ENCODE measurements around the gene EIF4B.

The EIF4B gene

DNA sequence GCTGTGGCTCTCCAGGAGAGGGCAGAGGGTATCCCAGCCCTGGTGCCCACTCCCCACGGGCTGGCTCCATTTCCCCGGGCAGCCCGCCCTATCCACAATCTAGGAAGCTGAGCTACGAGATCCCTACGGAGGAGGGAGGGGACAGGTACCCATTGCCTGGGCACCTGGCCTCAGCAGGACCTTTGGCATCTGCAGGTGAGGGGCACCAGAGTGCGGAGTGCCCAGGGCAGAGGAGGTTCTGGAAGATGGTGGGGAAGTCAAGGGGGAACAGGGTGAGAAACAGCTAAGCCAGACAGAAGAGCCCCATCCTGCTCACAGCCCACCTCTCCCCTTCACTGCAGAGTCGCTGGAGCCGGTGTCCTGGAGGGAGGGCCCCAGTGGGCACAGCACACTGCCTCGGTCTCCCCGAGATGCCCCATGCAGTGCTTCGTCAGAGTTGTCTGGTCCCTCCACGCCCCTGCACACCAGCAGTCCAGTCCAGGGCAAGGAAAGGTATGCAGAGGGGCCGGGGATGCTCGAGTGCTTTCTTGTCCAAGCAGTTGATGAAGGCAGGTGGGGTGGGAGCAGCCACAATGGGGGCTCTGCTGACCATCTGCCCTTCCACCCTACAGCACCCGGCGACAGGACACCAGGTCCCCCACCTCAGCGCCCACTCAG is 53.9 kb downstream of the EIF4B start:
- no peak for DNase-seq

- DNase-seq = peak; percentile 71
These were observed 54.5 kb downstream of the EIF4B start for GRCh38 chr12:53060721-53061276.

GRCh38 chr12:53061404-53062010 is 55.3 kb downstream of the EIF4B start:
- peak; percentile 84 for DNase-seq

DNA sequence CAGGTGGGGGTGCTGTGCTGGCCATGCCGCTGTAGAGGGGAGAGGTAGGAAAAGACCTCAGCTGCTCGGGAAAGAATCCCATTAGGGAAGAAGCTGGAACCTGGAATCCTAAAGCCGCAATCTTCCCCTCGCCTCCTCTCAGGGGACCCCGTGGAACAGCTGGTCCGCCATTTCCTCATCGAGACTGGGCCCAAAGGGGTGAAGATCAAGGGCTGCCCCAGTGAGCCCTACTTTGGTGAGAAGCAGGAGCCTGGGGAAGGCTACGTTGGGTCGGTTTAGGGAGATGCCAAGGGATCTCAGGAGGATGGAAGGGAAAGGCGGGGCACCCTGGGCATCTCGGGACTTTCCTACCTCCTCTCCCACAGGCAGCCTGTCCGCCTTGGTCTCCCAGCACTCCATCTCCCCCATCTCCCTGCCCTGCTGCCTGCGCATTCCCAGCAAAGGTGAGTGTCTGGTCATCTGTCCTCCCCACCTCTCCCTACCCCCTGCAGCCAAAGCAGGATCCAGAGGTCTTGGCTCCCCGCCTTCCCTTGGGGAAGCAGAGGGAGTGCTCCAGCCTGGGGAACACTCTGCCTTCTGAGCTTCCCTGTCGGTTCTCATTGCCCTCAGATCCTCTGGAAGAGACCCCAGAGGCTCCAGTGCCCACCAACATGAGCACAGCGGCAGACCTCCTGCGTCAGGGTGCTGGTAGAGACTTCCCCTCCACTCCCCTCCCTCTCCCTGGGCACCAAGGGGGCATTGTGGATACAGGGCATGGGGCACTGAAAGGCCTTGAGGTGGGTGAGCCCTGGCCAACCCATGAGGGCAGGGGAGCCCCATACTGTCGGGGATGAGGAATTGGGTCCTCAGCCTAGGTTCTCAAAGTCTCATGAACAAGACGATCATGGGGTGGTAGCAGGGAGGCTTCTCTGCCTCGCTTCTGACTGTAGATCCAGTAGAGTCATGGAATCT is 56.0 kb downstream of the EIF4B start:
- DNase-seq = no peak

DNA sequence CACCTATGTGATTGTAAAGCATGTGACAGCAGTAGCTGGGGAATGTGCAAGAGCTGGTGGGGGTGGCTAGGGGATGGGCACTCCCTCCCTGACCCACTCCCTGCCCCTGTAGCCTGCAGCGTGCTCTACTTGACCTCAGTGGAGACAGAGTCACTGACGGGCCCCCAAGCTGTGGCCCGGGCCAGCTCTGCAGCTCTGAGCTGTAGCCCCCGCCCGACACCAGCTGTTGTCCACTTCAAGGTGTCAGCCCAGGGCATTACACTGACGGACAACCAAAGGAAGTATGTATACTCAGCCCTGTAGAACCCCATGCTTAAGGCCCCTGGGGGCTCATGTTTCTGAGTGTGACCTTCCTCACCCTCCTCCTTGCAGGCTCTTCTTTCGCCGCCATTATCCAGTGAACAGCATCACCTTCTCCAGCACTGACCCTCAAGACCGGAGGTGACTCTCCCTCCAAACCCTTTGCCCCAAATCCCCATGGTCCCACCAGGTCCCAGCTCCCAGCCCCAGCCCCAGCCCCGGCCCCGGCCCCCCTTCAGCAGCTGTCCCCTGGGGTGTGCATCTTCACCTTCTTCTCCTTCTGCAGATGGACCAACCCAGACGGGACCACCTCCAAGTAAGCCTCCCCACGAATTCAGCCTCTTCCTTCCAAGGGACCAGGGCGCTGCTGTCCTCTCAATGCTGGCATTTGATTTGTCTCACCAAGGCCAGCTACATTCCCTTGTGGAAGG is 56.9 kb downstream of the EIF4B start:
- DNase-seq = no peak

DNA sequence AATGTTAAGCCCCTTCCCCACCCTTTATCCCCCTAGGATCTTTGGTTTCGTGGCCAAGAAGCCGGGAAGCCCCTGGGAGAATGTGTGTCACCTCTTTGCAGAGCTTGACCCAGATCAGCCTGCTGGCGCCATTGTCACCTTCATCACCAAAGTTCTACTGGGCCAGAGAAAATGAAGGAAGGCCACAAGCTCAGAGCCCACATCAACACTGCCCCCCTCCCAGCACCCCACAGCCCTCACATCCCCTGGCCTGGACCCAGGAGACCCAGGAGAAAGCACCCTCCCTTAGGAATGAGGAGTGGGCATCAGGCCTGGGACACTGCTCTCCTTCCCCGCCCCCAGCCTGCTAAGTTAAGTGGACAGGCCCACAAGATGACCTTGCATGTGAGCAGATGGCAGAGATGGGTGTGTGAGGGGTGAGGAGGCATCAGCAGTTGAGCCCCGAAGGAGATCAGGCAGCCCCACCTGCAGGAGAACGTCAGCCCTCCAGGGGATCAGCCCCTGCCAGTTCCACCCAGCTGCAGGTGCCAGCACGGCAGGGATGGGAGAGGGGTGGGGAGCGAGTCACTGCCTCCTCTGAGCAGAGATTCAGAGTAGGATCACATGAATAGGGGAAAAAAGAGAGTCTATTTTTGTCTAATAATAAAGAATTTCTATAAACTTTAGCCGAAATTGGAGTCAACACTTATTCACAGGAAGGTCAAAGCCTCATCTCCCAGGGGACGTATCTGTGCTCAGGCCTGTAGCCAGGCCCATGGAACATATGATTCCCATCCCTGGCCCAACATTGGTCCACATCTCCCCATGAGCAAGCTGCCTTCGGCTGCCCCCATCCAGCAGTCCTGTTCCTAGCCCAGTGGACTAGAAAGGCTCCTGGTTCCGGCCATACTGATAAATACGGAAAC is 57.7 kb downstream of the EIF4B start:
- peak; percentile 40 for DNase-seq

- DNase-seq = no peak
These were observed 58.6 kb downstream of the EIF4B start for GRCh38 chr12:53064613-53065436.

DNA sequence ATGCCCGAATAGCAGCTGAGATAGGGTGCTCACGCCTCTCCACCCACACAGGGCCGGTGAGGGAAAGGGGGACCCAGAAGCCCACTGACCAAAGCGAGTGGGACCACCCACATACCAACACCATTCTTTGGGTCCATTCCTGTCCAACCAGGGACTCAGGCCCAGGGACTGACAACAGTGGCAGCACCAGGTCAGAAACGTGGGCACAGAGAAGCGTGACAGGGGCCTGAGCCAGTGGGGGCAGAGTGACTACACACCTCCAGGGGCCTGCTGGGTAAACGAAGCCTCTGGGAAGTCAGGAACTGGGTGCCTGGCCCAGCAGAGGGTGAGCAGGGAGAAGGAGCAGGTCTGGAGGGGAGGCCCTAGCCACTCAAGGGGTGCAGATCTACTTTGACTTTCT is 59.2 kb downstream of the EIF4B start:
- no peak for DNase-seq

- DNase-seq = peak; percentile 79
These were observed 60.0 kb downstream of the EIF4B start for GRCh38 chr12:53065975-53066931.

- no peak for DNase-seq
These were observed 61.1 kb downstream of the EIF4B start for GRCh38 chr12:53067074-53067992.

DNA sequence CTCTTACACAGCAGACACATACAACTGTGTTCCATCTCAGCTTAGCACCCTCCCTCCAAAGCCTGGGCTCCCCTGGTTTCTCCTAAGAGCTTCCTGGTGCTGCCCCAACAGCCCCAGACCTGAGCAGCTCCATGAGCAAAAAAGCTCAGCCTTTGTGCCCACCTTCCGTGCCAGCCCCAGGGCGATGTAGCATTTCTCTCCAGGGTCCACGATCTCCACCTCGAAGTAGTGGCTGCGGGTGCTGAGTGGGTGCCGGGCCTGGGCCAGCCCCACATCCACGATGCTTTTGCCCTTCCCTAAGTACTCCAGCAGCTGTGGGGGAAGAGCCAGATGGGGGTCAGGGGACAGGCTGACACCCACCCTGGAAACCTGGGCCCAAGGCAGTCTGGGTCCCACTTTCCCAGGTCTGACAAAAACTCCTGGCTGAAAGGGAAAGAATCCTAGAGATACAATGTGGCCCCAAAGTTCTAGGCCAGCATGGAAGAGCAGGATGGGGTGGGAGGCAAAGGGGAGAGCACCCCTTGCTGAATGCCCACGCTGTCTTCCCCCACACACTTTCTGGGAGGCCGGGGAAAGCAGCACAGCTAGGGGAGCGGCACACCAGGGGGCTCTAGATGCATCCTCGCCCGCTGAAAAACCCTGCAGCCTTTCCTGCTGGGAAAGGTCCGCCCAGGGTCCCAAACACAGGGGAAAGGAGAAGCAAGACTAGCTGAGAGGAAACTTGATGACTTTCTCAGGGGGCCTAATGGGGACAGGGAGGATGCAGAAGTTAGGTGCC is 61.9 kb downstream of the EIF4B start:
- no peak for DNase-seq

GRCh38 chr12:53068811-53069585 is 62.7 kb downstream of the EIF4B start:
- no peak for DNase-seq

GRCh38 chr12:53069621-53070410 is 63.6 kb downstream of the EIF4B start:
- no peak for DNase-seq

- DNase-seq = no peak
These were observed 64.7 kb downstream of the EIF4B start for GRCh38 chr12:53070877-53071492.
